Measurements from ENCODE around the gene ATP6V1G1. TPM values are rescaled to one million over a fixed set of nuclear protein-coding genes. Genes with fewer than 3 reads are reported as not detected.
"Not testable (repeated sequence)": the region's sequence is repeated elsewhere in the genome, so short reads cannot be mapped to it uniquely, and the experiment has no call there.

ATP6V1G1 gene
- total RNA-seq, 2 donors from 2014 or later: 109 to 153 TPM

DNA sequence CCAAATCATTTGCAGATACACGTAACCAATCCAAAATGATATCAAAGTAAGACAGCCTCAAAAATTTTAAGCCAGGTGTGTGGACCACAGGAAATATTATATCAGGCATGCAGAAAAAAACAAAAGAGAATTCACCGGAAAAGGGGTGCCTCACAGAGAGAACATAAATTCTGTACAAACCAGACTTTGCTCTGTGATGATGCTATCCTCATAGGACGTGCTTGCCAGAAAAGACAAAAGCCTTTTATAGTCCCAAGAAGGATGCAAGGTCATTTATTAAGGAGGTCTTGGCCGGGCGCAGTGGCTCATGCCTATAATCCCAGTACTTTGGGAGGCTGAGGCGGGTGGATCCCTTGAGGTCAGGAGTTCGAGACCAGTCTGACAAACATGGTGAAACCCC lies 16.8 kb upstream of the ATP6V1G1 start:
- H3K27me3 ChIP-seq (replicated peaks; ENCODE audit: insufficient read depth): no peaks in the 10 kb centered on the region
- H3K4me3 ChIP-seq: no peak overlapping the region
- H3K27ac ChIP-seq: no peak overlapping the region
- ATAC-seq (ENCODE audit: insufficient number of reproducible peaks, low FRiP score, low read depth) (no peak), DNase-seq (ENCODE audit: low spot score) (no peak)
- H3K9me3 ChIP-seq: no peaks in the 10 kb centered on the region
- H3K4me1 ChIP-seq (ENCODE audit: control insufficient read depth in 1 of 2, low read depth in 2 of 2): no peaks in the 10 kb centered on the region
- TF ChIP-seq, protein P1, sequence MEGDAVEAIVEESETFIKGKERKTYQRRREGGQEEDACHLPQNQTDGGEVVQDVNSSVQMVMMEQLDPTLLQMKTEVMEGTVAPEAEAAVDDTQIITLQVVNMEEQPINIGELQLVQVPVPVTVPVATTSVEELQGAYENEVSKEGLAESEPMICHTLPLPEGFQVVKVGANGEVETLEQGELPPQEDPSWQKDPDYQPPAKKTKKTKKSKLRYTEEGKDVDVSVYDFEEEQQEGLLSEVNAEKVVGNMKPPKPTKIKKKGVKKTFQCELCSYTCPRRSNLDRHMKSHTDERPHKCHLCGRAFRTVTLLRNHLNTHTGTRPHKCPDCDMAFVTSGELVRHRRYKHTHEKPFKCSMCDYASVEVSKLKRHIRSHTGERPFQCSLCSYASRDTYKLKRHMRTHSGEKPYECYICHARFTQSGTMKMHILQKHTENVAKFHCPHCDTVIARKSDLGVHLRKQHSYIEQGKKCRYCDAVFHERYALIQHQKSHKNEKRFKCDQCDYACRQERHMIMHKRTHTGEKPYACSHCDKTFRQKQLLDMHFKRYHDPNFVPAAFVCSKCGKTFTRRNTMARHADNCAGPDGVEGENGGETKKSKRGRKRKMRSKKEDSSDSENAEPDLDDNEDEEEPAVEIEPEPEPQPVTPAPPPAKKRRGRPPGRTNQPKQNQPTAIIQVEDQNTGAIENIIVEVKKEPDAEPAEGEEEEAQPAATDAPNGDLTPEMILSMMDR (IDR thresholded peaks at IDR 0.05): no peak
- no peaks in the 10 kb centered on the region for H3K36me3 ChIP-seq

GRCh38 chr9:114571391-114571790 lies 16.2 kb upstream of the ATP6V1G1 start:
- DNase-seq (ENCODE audit: low spot score) (no peak), ATAC-seq (ENCODE audit: insufficient number of reproducible peaks, low FRiP score, low read depth) (no peak)
- H3K4me3 ChIP-seq: no peak overlapping the region
- TF ChIP-seq, protein P1 (IDR thresholded peaks at IDR 0.05): no peak
- no peaks in the 10 kb centered on the region for H3K4me1 ChIP-seq (ENCODE audit: control insufficient read depth in 1 of 2, low read depth in 2 of 2)
- H3K36me3 ChIP-seq: no peaks in the 10 kb centered on the region
- H3K9me3 ChIP-seq: no peaks in the 10 kb centered on the region
- H3K27ac ChIP-seq: no peak overlapping the region
- H3K27me3 ChIP-seq (replicated peaks; ENCODE audit: insufficient read depth): no peaks in the 10 kb centered on the region

GRCh38 chr9:114572199-114572598 lies 15.4 kb upstream of the ATP6V1G1 start:
- no peak for ATAC-seq (ENCODE audit: insufficient number of reproducible peaks, low FRiP score, low read depth)
- no peak for DNase-seq (ENCODE audit: low spot score)

DNA sequence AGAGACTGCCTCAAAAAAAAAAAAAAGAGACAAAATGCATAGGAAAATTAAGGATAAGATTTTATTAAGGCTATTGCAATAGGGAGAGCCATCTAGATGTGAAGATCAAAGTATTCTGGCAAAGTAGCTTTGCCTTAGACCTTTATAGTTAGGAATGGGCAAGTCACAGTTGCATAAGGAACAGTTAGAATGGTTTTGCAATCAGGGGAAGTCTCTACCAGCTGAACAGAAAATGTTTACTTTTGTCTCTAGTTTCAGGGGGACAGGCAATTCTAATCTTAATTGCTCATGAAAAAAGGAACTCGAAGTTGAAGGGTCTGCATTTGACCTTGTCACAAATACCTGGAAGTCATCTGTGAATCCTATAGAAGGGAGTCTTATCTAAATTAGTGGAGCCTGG lies 13.1 kb upstream of the ATP6V1G1 start:
- Histone ChIP-seq H3K36me3 (no peaks in the 10 kb centered on the region), H3K4me3 (no peak overlapping the region), H3K4me1 (ENCODE audit: control insufficient read depth in 1 of 2, low read depth in 2 of 2) (no peaks in the 10 kb centered on the region), H3K27me3 (replicated peaks; ENCODE audit: insufficient read depth) (no peaks in the 10 kb centered on the region), H3K27ac (no peak overlapping the region), H3K9me3 (no peaks in the 10 kb centered on the region)
- TF ChIP-seq, protein P1 (IDR thresholded peaks at IDR 0.05): no peak
- DNase-seq (ENCODE audit: low spot score): no peak
- ATAC-seq (ENCODE audit: insufficient number of reproducible peaks, low FRiP score, low read depth): no peak

More at GRCh38 chr9:114572199-114572598, 15.4 kb upstream of the ATP6V1G1 start:
- Histone ChIP-seq H3K27me3 (replicated peaks; ENCODE audit: insufficient read depth) (no peaks in the 10 kb centered on the region), H3K9me3 (no peaks in the 10 kb centered on the region), H3K36me3 (no peaks in the 10 kb centered on the region), H3K27ac (no peak overlapping the region), H3K4me3 (no peak overlapping the region), H3K4me1 (ENCODE audit: control insufficient read depth in 1 of 2, low read depth in 2 of 2) (no peaks in the 10 kb centered on the region)
- TF ChIP-seq, protein P1 (IDR thresholded peaks at IDR 0.05): no peak

DNA sequence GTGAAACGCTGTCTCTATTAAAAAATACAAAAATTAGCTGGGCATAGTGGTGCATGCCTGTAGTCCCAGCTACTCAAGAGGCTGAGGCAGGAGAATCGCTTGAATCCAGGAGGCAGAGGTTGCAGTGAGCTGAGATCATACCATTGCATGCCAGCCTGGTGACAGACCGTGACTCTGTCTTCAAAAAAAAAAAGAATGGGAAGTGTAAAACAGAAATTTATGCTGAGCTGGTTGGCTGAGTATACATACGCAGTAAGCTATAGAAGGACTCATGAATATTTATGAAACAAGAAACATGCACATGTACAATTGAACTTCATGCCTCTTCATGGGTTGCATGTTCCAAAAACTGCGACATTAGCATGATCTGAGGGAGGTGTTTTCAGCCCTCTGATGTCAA lies 10.8 kb upstream of the ATP6V1G1 start:
- not testable (repeated sequence) for H3K4me3 ChIP-seq; H3K27ac ChIP-seq; H3K4me1 ChIP-seq (ENCODE audit: control insufficient read depth in 1 of 2, low read depth in 2 of 2); DNase-seq (ENCODE audit: low spot score); ATAC-seq (ENCODE audit: insufficient number of reproducible peaks, low FRiP score, low read depth); H3K36me3 ChIP-seq; H3K27me3 ChIP-seq (replicated peaks; ENCODE audit: insufficient read depth); H3K9me3 ChIP-seq

- H3K27ac ChIP-seq; H3K36me3 ChIP-seq; ATAC-seq (ENCODE audit: insufficient number of reproducible peaks, low FRiP score, low read depth); H3K4me3 ChIP-seq; DNase-seq (ENCODE audit: low spot score); H3K4me1 ChIP-seq (ENCODE audit: control insufficient read depth in 1 of 2, low read depth in 2 of 2); H3K9me3 ChIP-seq; H3K27me3 ChIP-seq (replicated peaks; ENCODE audit: insufficient read depth): not testable (repeated sequence)
These were observed 9.4 kb upstream of the ATP6V1G1 start for GRCh38 chr9:114578134-114578533.

Data from thoracic aorta (tissue), 2 donors.